ENCODE measurements around the gene IFITM1. TPM values are rescaled to one million over a fixed set of nuclear protein-coding genes. Genes with fewer than 3 reads are reported as not detected.

The IFITM1 gene
- total RNA-seq, 1 donor from 2014 or later = 128 TPM

DNA sequence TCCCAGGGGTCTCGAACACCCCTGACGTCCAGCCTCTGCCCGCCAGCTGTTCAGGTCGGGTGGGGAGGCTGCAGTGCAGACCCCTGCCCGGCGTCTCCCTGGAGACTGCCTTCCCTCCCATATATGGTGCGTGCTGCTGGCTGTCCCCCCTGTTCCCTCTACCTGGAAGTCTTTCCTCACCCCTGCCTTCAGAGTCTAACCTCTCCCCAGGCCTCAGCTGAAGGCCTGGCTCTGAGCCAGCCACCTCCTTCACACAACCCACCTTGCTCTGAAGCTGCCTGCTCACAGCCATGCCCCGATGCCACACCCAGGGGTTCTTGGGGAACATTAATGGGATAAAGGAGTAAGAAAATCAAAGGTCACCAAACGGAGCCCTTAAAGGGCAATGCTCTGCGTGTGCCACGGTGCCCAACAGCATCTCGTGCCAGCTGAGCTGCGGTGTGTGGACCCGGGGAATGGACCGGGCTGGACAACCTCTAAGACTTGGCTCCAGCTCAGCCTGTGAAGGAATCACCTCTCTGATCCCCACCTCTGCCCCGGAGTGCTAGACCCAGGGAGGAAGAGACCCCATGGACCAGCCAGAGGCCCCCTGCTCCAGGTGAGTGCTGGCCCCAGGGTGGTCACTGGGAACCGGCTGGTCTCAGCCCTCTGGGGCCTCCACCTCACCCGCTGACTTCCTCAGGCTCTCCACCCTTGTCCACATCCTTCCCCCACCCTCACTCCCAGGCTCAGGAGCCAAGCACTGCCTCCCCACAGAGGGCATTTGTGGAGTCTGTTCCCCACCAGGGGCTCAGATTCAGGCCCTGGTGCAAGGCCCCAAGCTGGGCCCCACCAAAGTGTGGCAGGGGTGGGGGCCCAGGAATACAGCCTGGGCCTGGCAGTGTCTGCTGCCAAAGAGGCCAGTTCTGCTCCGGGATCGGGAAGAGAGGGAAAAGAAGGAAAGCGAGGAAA is 35.6 kb upstream of the IFITM1 start, which contains the start of gene NLRP6:
NLRP6 (plus strand) TSS at position 407 of the 951 bp plus-strand sequence; CDS start at position 570, 163 bp downstream.
- no peak for TF ChIP-seq CTCF (IDR thresholded peaks at IDR 0.05)
- H3K36me3 ChIP-seq = no peaks in the 10 kb centered on the region
- H3K9me3 ChIP-seq = no peaks in the 10 kb centered on the region
- H3K27me3 ChIP-seq (ENCODE audit: low read depth) = peaks cover 53% of the 10 kb centered on the region
- no peak within 1 kb of the TSS for H3K27ac ChIP-seq
- DNase-seq (no peak), ATAC-seq (peak in 1 of 2 donors; percentile 10)
- peaks cover 42% of the 10 kb centered on the region for H3K4me1 ChIP-seq
- intact Hi-C loops (cut with DNase I) = no loop called here
- peak within 1 kb of the TSS; percentile 46 for H3K4me3 ChIP-seq

- Histone ChIP-seq H3K4me3 (peak overlapping the region; percentile 46), H3K9me3 (no peaks in the 10 kb centered on the region), H3K27me3 (ENCODE audit: low read depth) (peaks cover 63% of the 10 kb centered on the region), H3K4me1 (peaks cover 42% of the 10 kb centered on the region), H3K36me3 (no peaks in the 10 kb centered on the region), H3K27ac (peak overlapping the region; percentile 11)
- intact Hi-C loops (cut with DNase I) = no loop called here
- ATAC-seq = peak; percentile 42 to 47
- DNase-seq = peak; percentile 61
- TF ChIP-seq CTCF (IDR thresholded peaks at IDR 0.05) = no peak
These were observed 34.5 kb upstream of the IFITM1 start for GRCh38 chr11:279040-279965.

DNA sequence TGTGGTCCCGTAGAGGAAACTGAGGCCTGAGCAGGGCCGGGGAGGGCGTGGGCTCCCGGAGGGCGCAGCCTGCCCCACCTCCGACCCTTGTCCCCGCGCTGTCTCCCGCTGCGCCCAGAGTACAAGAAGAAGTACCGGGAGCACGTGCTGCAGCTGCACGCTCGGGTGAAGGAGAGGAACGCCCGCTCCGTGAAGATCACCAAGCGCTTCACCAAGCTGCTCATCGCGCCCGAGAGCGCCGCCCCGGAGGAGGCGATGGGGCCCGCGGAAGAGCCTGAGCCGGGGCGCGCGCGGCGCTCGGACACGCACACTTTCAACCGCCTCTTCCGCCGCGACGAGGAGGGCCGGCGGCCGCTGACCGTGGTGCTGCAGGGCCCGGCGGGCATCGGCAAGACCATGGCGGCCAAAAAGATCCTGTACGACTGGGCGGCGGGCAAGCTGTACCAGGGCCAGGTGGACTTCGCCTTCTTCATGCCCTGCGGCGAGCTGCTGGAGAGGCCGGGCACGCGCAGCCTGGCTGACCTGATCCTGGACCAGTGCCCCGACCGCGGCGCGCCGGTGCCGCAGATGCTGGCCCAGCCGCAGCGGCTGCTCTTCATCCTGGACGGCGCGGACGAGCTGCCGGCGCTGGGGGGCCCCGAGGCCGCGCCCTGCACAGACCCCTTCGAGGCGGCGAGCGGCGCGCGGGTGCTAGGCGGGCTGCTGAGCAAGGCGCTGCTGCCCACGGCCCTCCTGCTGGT is 33.7 kb upstream of the IFITM1 start:
- intact Hi-C loops (cut with DNase I) = no loop called here

GRCh38 chr11:280706-281485 is 32.9 kb upstream of the IFITM1 start:
- intact Hi-C loops (cut with DNase I) = no loop called here
- Histone ChIP-seq H3K4me1 (peaks cover 42% of the 10 kb centered on the region), H3K36me3 (no peaks in the 10 kb centered on the region), H3K9me3 (no peaks in the 10 kb centered on the region), H3K27me3 (ENCODE audit: low read depth) (peaks cover 68% of the 10 kb centered on the region), H3K27ac (no peak overlapping the region), H3K4me3 (peak overlapping the region; percentile 46)
- ATAC-seq (peak; percentile 3 to 25), DNase-seq (peak; percentile 70)
- no peak for TF ChIP-seq CTCF (IDR thresholded peaks at IDR 0.05)

More for the DNA sequence above, 33.7 kb upstream of the IFITM1 start:
- no peak overlapping the region for H3K27ac ChIP-seq
- DNase-seq (peak; percentile 60), ATAC-seq (peak; percentile 16 to 51)
- no peak for TF ChIP-seq CTCF (IDR thresholded peaks at IDR 0.05)
- peak overlapping the region; percentile 46 for H3K4me3 ChIP-seq
- peaks cover 68% of the 10 kb centered on the region for H3K27me3 ChIP-seq (ENCODE audit: low read depth)
- no peaks in the 10 kb centered on the region for H3K36me3 ChIP-seq
- peaks cover 42% of the 10 kb centered on the region for H3K4me1 ChIP-seq
- no peaks in the 10 kb centered on the region for H3K9me3 ChIP-seq
